HG02938 (cell line): ENCODE results near the gene ZNF667.

Source experiments
- ATAC-seq: cut with Tn5 transposase; IDR thresholded peaks from one replicate; pipeline ENCODE4 v1.9.1; 2021; ENCODE audit warnings: mild to moderate bottlenecking, moderate library complexity; ENCODE audit not compliant: unreplicated experiment

Gene ZNF667

DNA sequence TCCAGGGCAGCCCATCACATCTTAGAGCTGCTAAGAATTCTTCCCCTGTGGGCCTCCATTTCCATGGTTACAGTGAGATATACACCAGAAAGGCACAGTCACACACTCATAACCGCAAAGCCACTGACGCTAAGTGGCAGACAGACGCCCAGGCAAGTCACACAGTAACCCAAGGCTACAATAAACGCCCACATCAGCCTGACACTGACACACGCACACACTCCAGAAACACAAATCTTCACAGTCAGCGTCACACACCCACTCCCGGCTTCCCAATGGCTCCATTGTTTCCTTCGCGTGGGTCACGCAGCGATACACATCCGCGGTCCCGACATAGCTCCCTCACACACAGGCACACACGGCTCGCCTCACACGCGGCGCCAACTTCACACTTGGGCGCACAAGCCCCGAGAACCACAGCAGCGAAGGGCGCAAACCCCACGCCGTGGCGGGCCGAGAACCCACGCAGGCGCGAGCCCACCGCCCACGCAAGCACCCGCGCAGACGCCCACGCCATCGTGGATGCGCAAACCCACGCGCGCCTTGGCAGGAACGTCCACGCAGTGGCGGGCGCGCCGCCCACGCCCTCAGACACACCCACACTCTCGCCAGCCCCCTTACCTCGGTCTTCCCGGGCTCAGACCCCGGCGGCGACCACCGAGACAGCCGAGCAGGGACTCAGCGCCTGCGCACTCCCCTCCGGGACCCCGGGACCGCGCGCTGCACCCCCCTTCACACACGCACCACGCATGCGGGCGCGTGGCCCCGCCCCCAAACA is at the start of gene ZNF667:
TSS of gene ZNF667 (minus strand) at position 695 of the 778 bp plus-strand sequence. CDS start 14,975 bp downstream, outside the sequence.
- ATAC-seq, result no peak

DNA sequence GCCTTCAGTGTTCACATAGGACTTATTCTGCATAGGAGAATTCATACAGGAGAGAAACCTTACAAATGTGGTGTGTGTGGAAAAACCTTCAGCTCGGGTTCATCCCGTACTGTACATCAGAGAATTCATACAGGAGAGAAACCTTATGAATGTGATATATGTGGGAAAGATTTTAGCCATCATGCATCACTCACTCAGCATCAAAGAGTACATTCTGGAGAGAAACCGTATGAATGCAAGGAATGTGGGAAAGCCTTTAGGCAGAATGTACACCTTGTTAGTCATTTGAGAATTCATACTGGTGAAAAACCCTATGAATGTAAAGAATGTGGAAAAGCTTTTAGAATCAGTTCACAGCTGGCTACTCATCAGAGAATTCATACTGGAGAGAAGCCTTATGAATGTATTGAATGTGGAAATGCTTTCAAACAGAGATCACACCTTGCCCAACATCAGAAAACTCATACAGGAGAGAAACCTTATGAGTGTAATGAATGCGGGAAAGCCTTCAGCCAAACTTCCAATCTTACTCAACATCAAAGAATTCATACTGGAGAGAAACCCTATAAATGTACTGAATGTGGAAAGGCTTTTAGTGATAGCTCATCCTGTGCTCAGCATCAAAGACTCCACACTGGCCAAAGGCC is 48.2 kb upstream of the ZNF667 start:
- no peak for ATAC-seq

DNA sequence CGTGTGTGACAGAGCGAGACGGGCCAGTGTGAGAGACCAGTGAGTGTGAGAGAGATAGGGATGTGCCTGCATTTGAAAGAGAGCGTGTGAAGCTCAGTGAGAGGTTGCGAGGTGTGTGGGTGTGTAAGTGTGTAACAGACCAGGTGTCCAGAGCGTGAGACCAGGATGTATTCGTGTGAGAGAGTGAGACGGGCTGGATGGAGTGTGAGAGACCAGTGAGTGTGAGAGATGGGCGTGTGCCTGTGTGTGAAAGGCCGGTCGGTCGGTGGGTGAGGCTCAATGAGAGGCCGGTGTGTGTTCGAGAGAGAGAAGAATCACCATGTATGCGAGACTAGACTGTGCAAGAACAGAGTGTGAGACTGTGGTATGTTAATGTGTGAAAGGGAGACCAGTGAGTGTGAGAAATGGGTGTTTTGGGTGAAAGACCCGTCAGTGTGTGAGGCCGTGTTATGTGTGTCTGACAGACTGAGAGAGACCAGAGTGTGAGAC is 31.2 kb upstream of the ZNF667 start:
- no peak for ATAC-seq

DNA sequence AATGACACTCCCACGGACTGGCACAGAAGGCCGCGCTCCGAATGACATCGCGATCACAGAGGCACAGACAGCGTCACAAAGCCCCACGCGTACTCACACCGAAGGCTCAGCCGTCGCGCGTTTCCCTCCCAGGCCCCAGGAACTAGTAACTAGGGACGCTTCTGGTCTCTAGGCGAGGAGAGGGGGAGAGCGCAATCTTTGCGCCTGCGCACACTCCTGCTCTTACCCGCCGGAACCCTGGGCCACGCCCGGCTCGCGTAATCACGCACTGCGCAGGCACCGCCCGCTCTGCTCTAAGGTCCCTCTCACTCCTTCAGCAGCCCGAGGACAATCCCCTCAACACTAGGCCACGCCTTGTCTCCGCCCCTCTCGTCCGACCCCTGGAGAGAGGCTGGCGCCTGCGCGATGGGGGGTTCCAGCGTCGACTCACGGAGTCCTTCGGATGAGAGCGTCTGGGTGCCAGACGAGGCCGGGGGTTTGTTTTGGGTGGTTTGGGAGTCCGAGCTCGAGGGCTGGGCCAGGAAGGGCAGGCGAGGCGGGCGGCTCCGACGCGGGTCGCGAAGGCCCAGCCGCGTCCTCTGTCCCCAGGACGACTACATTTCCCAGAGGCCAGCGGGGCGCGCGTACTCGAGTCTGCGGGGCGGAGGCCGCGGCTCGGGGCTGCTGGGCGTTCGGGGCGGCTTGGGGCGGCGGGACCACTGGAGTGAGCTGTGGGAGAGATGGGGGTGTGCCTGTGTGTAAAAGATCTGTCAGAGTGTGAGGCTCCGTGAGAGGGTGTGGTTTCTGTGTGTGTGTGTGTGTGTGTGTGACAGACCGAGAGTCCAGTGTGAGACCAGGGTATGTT is 30.5 kb upstream of the ZNF667 start, which contains the start of gene ZNF471:
TSS of gene ZNF471 (plus strand) at position 410 of the 844 bp plus-strand sequence. CDS start 3,717 bp downstream, outside the sequence.
- ATAC-seq, result no peak

DNA sequence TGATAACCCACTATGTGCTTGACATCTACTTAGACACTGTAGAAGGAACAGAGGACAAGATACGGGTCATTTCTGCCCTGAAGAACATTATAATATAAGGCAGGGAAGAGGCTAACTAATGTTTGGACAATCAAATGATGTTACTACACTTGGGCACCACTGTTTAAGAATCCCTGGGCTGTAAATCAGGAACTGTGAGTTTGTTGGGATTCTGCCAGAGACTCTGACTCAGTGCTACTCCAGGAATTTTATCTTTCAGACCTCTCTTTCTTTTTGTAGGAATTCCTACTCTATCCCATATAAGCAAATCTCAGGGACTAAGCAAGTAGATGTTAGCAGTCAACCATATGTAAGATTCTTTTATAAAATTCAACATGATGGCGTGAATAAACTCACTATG is 27.4 kb upstream of the ZNF667 start:
- ATAC-seq, result no peak

DNA sequence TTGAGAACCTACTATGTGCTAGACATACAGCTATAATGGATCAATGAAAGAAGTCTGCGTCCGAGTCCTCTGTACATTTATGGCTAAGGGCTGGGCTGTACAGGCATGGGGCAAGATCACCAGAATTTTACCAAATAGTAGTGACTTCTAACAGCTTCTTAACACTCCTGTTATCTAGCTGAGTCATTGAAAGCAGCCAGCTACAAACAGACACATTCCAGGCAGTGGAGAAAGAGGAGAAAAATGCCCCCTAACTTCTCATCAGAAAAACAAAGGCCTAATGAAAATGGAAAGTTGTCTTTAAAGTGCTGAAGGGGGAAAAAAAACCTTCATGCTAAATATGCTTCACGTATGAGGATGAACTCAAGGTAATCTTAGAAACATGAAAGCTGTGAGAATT is 14.3 kb upstream of the ZNF667 start:
- no peak for ATAC-seq

DNA sequence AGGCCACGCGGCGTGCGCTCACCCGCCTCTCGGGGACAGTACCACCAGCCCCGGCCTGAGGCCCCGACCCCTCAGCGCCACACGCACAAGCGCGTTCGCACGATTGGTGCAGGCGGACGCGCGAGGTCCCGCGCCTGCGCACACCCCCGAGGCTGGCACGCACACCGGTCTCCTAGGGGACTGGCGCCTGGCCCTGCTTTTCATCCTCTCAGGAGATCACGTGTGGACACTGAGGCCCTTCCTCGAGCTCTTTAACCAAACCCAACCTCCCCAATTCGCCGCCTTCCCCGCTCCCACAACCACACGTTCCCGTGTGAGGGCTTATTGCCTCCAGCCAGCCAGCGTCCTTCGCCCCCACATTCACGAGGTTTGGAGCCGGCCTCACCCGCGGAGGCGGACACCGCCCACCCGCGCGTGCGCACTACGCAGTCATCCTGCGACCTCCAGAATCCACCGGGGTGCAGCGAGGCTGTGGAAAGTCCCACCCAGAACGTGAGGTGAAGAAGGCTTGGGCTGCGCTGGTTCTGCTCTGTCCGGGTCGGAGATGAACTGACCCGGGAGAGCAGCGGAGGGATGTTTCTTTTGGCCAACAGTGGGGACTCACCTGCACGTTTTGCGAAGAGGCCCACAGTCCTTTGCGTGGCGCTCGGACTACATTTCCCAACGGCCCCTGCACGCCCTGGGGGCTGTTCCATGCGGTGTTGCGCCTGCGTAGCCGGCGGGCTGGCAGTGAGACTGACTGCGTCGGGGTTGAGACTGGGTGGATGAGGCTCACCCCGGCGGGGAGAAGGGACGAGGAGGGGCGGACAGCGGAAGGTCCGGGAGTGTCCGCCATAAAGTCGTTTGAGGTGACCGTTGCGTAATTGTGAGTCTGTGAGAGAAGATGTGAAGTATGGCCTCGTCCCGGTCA is 539 bp upstream of the ZNF667 start:
- ATAC-seq, result no peak

DNA sequence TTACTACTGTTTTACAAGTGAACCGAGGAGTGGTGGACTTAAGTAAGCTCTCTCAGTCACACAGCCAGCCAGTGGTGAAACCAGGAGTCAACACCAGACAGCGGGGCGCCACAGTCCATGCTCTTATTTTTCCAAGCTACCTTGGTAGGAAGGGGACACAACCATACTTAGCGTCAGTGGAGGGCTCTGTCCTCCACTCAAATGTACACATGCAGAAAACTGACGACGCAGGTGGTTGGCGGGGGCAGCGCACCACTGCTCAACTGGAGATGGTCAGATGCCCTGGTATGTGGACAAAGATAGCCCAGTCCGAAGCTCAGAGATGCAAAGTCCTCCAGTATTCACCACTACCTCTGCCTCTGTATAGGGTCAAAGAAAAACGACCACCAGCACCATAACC is 1.1 kb downstream of the ZNF667 start:
- no peak for ATAC-seq

DNA sequence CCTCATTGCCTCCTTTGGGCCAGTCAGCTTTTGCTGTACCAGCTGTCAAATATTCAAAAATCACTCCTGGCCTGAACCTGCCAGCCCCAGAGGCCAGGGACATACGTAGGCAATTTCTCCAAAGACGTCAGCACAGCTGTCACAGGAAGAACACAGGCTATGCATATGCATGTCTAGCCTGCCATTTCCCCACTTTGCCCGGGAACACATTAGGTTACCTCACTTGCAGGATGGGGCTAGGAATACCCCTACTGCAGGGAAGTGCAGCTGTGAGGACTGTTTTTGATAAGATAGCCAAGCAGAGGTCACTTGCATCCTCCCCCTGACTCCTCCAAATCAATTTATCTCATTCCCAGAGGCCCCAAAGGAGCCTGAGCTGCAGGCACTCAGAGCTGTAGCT is 2.8 kb downstream of the ZNF667 start:
- no peak for ATAC-seq

DNA sequence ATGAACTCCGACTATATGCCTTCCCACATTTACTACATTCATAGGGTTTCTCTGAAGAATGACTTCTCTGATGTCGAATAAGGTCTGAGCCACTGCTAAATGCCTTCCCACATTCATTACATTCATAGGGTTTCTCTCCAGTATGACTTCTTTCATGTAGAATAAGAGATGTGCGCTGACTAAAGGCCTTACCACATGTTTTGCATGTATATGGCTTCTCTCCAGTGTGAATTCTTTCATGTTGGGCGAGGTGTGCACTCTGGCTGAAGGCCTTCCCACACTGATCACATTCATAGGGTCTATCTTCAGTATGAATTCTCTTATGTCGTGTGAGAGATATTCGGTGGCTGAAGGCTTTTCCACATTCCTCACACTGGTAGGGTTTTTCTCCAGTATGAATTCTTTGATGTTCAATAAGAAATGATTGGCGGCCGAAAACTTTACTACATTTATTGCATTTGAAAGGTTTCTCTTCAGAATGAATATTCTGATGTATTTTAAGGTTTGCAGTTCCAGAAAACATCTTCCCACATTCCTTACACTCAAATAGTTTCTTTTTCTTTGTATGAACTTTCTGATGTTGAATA is 35.8 kb downstream of the ZNF667 start:
- ATAC-seq, result no peak

DNA sequence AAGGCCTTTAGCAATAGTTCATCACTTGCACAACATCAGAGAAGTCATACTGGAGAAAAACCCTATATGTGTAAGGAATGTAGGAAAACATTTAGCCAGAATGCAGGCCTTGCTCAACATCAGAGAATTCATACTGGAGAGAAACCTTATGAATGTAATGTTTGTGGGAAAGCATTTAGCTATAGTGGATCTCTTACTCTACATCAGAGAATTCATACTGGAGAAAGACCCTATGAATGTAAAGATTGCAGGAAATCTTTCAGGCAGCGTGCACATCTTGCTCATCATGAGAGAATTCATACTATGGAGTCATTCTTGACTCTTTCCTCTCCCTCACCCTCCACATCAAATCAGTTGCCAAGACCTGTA is 53.2 kb downstream of the ZNF667 start:
- ATAC-seq, result no peak

DNA sequence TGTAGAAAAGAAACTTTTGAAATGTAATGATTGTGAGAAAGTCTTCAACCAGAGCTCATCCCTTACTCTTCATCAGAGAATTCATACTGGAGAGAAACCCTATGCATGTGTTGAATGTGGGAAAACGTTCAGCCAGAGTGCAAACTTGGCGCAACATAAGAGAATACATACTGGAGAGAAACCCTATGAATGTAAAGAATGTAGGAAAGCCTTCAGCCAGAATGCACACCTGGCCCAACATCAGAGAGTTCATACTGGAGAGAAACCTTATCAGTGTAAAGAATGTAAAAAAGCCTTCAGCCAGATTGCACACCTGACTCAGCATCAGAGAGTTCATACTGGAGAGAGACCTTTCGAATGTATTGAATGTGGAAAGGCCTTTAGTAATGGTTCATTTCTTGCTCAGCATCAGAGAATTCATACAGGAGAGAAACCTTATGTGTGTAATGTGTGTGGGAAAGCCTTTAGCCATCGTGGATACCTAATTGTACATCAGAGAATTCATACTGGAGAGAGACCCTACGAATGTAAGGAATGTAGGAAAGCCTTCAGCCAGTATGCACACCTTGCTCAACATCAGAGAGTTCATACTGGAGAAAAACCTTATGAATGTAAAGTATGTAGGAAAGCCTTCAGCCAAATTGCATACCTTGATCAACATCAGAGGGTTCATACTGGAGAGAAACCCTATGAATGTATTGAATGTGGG is 53.7 kb downstream of the ZNF667 start:
- ATAC-seq, result no peak

DNA sequence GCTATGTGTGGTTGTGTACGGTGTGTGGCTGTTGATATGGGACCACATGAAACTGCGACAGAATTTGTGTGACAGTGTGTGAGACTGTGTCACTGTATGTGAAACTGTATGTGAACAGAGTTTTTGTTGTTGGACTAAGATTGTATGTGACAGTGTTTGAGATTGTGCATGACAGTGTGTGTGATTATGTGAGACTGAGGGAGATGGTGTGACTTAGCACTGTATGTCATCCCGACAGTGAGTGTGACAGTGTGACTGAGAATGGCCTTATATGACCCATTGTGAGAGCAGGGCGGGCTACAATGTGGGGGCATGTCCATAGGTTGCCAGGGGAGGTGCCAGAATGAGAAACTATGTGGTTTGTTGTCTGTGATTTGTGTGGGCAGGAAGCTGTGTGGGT is 72.1 kb downstream of the ZNF667 start:
- no peak for ATAC-seq

DNA sequence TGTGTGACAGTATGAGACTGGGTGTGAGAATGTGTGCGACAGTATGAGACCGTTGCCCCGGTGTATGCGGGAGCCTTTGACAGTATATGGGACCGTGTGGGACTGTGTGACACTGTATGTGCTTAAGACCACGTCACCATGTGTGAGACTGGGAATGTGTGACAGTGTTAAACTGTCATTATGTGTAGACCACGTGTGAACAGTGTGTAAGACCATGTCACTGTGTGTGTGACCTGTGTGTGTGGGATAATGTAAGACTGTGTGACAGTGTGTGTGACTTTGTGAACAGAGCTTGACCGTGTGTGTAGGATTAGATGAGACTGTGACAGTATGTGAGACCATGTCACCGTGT is 72.5 kb downstream of the ZNF667 start:
- no peak for ATAC-seq

DNA sequence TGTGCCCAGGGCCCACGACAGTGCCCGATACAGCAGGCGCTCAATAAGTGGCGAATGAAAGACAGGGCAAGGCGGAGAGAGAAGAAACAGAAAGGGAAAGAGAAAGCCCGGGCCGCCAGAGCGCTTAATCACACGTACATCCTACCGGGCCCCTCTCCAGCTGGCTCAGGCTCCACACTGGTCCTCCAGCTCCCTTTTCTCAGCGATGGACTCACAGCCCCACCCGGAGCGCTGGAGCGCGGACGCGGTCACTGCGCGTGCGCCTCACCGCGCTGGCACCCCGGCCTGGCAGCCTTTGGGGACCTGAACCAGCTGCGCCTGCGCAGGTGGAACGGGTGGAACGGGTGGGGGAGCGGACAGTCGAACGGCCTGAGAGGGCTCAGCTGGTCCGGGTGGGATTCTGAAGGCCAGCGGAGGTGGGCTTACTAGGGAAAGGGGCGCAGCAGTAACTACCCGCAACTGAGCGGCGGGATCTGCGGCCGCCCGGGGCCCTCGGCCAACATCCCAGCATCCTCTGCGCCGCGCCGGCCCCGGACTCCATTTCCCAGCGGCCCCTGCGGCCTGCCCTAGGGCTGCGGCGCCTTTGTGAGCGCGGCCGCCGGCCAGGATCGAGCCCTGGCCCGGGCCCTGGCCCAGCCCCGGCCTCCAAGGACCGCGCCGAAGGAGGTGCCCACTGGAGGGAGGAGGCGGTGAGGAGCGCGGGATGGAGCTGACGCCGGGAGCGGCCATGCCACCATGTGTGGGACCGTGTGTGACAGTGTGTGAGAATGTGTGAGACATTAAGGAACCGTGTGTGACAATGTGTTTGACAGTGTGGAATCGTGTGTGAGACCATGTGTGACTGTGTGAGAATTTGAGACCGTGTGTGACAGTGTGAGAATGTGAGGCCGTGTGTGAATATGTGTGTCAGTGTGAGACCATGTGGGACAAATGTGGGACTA is 73.1 kb downstream of the ZNF667 start, which contains the start of gene ZNF583:
TSS of gene ZNF583 (plus strand) at position 569 of the 941 bp plus-strand sequence. CDS start 2,783 bp downstream, outside the sequence.
- ATAC-seq, result peak; percentile 79

DNA sequence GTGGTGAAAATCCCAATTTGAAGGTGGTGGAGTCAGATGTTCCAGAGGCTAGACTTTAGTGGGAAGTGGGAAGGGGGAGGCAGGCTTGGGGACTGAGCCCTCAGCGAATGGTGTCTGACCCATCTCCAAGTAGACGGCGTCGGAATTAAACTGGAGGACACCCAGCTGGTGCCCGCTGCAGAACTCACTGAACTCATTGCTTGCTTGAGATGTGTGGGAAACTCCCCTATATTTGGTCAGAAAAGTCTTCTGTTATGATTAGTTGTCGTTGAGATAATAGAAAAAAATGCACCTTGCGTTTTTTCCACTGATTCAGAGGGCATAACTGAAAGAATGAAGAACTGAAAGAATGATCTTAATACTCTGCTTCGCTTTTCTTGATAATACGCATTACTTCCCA is 73.9 kb downstream of the ZNF667 start:
- no peak for ATAC-seq

DNA sequence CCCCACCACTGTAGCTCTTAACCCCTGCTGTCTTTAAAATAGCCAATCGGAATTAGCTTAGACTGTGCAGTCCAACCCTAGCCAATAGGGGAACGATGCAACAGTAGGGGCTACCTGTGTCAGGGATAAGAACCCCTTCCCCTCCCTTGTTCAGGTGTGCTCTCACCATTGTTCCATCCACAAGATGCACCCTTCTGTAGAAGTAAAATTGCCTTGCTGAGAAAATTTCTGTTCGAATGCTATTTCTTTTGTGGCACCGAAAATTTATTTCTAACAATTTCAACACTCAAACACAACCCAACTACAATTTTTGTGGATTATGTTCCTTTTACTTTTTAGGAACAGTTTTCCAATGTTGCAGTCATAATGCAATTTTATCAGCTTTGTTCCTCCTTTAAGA is 76.7 kb downstream of the ZNF667 start:
- no peak for ATAC-seq

DNA sequence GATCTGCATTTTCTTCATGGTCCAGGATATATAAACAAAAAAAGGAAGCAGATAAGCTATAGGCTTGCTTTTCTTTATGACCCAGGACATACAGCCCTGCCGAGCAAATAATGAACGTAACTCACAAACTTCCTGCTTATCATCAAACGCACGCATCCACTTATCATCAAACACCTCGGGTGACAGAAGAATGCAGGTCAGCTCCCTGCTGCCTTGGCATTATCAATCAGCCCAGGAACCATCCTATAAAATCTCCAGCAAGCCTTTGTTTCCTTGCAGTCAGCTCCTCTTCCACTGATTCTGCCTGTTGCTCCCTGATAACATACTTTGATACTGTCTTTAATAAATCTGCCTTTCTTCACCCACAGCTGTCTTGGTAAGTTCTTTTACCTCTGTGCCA is 78.3 kb downstream of the ZNF667 start:
- ATAC-seq, result no peak
